ENCODE measurements around the gene FAM83G. TPM values are rescaled to one million over a fixed set of nuclear protein-coding genes. Genes with fewer than 3 reads are reported as not detected.

The FAM83G gene
- total RNA-seq, 1 experiment from 2014 or later = 21.5 TPM

DNA sequence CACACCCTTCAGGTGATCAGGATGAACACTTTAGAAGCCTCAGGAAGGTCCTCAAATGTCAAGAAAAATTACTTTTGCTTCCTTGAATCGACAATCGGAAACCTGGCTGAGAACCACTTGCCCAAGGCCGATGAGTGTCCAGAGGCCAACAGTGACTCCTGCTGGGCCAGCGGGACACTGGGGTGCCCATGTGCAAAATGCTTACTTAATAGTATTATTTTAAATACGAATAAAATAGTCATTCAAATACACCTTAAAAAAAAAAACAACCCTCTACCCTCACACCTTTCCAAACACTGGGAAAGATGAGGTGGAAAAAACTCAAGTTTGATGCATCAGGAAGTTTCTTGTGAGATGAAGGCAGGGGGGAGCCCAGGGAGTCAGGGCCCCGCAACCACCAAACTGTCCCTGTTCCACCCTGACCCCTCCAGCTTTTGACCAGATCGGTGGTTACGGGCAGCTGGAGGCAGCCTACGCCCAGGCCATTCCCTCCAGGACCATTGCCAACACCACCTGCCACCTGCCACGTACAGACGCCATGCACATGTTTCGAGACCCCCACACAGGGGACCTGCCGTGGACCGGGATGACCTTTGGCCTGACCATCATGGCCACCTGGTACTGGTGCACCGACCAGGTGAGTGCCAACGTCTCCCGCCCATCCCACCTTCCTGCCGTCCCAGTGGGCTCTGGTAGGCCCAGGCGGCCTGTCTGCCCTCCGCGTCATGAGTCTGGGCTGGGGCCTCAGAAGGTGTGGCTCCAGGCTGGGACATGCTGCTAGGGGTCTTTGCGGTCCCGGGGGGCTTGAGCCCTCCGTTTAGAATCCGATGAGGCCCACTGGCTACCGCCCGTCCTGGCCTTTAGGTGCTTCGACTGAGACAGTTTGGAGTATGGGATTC is 33.7 kb downstream of the FAM83G start:
- Mint-ChIP-seq H3K27ac (ENCODE audit: unreplicated experiment) (no peak overlapping the region), H3K27me3 (ENCODE audit: unreplicated experiment) (no peaks in the 10 kb centered on the region), H3K36me3 (ENCODE audit: insufficient read depth, unreplicated experiment) (peaks cover 12% of the 10 kb centered on the region), H3K9me3 (ENCODE audit: low read depth, unreplicated experiment) (no peaks in the 10 kb centered on the region), H3K4me1 (ENCODE audit: low read depth, unreplicated experiment) (peaks cover 14% of the 10 kb centered on the region), H3K4me3 (ENCODE audit: low read depth, unreplicated experiment) (no peak overlapping the region)
- no TSS peak for BruUV-seq (replicated peaks)
- CTCF ChIA-PET = no interaction called here
- DNase-seq = no peak
- TF ChIP-seq CTCF (IDR thresholded peaks at IDR 0.05; ENCODE audit: unreplicated experiment) = no peak
- intact Hi-C loops (cut with micrococcal nuclease; ENCODE audit: unreplicated experiment) = no loop called here

GRCh38 chr17:18968945-18969887 is 35.3 kb downstream of the FAM83G start:
- Mint-ChIP-seq H3K27ac (ENCODE audit: unreplicated experiment) (no peak overlapping the region), H3K27me3 (ENCODE audit: unreplicated experiment) (no peaks in the 10 kb centered on the region), H3K4me1 (ENCODE audit: low read depth, unreplicated experiment) (peaks cover 14% of the 10 kb centered on the region), H3K4me3 (ENCODE audit: low read depth, unreplicated experiment) (no peak overlapping the region), H3K9me3 (ENCODE audit: low read depth, unreplicated experiment) (no peaks in the 10 kb centered on the region), H3K36me3 (ENCODE audit: insufficient read depth, unreplicated experiment) (peaks cover 12% of the 10 kb centered on the region)
- BruUV-seq (replicated peaks) = no TSS peak
- intact Hi-C loops (cut with micrococcal nuclease; ENCODE audit: unreplicated experiment) = no loop called here
- no peak for TF ChIP-seq CTCF (IDR thresholded peaks at IDR 0.05; ENCODE audit: unreplicated experiment)
- CTCF ChIA-PET = interaction anchor here (1.0 kb wide), 1 partner anchor 8 kb away, joined by 5 read pairs; no protein-coding TSS in a partner anchor
- DNase-seq = peak; percentile 18

- H3K27ac Mint-ChIP-seq (ENCODE audit: unreplicated experiment) = no peak overlapping the region
- no peaks in the 10 kb centered on the region for H3K27me3 Mint-ChIP-seq (ENCODE audit: unreplicated experiment)
- CTCF ChIA-PET = no interaction called here
- no peak overlapping the region for H3K4me3 Mint-ChIP-seq (ENCODE audit: low read depth, unreplicated experiment)
- intact Hi-C loops (cut with micrococcal nuclease; ENCODE audit: unreplicated experiment) = no loop called here
- no peak for TF ChIP-seq CTCF (IDR thresholded peaks at IDR 0.05; ENCODE audit: unreplicated experiment)
- peaks cover 12% of the 10 kb centered on the region for H3K36me3 Mint-ChIP-seq (ENCODE audit: insufficient read depth, unreplicated experiment)
- peaks cover 14% of the 10 kb centered on the region for H3K4me1 Mint-ChIP-seq (ENCODE audit: low read depth, unreplicated experiment)
- DNase-seq = no peak
- H3K9me3 Mint-ChIP-seq (ENCODE audit: low read depth, unreplicated experiment) = no peaks in the 10 kb centered on the region
- BruUV-seq (replicated peaks) = no TSS peak
These were observed 36.2 kb downstream of the FAM83G start for GRCh38 chr17:18968345-18968744.

DNA sequence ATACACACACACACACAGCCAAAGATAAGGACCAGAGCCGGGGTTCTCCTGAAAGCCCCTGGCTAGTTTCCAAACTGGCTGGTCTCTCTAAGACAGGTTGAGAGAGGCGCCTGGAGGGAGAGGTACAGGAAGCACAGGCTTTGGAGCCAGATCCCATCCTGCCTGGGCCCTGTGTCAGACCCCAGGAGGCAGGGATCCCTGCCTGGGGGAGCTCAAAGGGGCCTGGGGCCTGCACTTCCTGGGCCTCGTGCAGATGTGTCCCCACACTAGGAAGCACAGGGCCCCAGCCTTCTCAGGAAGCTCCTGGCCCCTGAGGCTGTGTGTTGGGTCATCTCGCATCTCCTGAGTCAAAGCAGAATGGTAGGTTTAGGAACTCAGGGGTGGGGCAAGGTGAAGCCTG is 36.6 kb downstream of the FAM83G start:
- Mint-ChIP-seq H3K9me3 (ENCODE audit: low read depth, unreplicated experiment) (no peaks in the 10 kb centered on the region), H3K4me3 (ENCODE audit: low read depth, unreplicated experiment) (no peak overlapping the region), H3K4me1 (ENCODE audit: low read depth, unreplicated experiment) (peaks cover 14% of the 10 kb centered on the region), H3K36me3 (ENCODE audit: insufficient read depth, unreplicated experiment) (peaks cover 12% of the 10 kb centered on the region), H3K27me3 (ENCODE audit: unreplicated experiment) (no peaks in the 10 kb centered on the region), H3K27ac (ENCODE audit: unreplicated experiment) (no peak overlapping the region)
- CTCF ChIA-PET = no interaction called here
- no peak for TF ChIP-seq CTCF (IDR thresholded peaks at IDR 0.05; ENCODE audit: unreplicated experiment)
- no TSS peak for BruUV-seq (replicated peaks)
- no peak for DNase-seq
- intact Hi-C loops (cut with micrococcal nuclease; ENCODE audit: unreplicated experiment) = no loop called here
